HCT116 (cell line): Measurements from ENCODE around the gene ELFN1. TPM values are rescaled to one million over a fixed set of nuclear protein-coding genes. Genes with fewer than 3 reads are reported as not detected.

Source experiments
- ATAC-seq: fragments of 200-7000 bp; cut with Tn5 transposase; 2 replicates; pipeline ENCODE4 v1.9.1; 2020; ENCODE audit warnings: mild to moderate bottlenecking, moderate library complexity
- BruUV-seq: library from RNA; stranded (reverse); fragments of 400-500 nt; replicated peaks from 2 replicates; lab custom pipeline; 2021; lab: Mats Ljungman, UMichigan
- CTCF ChIA-PET: fragments of 300-600 bp; sonication (Branson Sonifier 250); formaldehyde crosslinking; loops from one replicate; lab custom pipeline; 2021; ENCODE audit warnings: antibody characterized with exemption; lab: Charles Lee
- POLR2A ChIA-PET: fragments of 300-600, 350-600 bp; sonication (Branson Sonifier 250); formaldehyde crosslinking; loops from one replicate; lab custom pipeline; 2021; ENCODE audit warnings: antibody characterized with exemption; lab: Charles Lee
- RAD21 ChIA-PET, 2 experiments: fragments of 300-600 bp; sonication (Branson Sonifier 250); formaldehyde crosslinking; loops; one replicate each; lab custom pipeline; 2023; ENCODE audit warnings: low total read pairs in 2 of 2; ENCODE audit not compliant: uncharacterized antibody in 2 of 2, unreplicated experiment in 2 of 2, low non-redundant PET in 1 of 2; lab: Charles Lee
- DNase-seq: peaks from one replicate; pipeline ENCODE4 v3.0.0-alpha.2; 2010; ENCODE audit warnings: low read depth, low spot score
- H2AFZ ChIP-seq: fragments of 200-600 bp; shearing (Covaris generic), sonication (generic); 2 replicates; pipeline ENCODE4 v1.6.1; 2017; ENCODE audit warnings: low read depth, mixed run types, mixed read lengths, antibody characterized with exemption, low read length; ENCODE audit not compliant: poor library complexity, severe bottlenecking
- H3K27ac ChIP-seq: 2 replicates; pipeline ENCODE4 v1.5.1; 2012; ENCODE audit warnings: low read depth, low read length
- H3K27me3 ChIP-seq: fragments of 200-600 bp; sonication (generic); 2 replicates; pipeline ENCODE4 v1.6.1; 2016; ENCODE audit warnings: mixed run types, low read length, mixed read lengths; ENCODE audit not compliant: insufficient read depth
- H3K36me3 ChIP-seq, 2 experiments: fragments of 200-500 bp in 1 of 2; fragments of 200-600 bp in 1 of 2; sonication (Bioruptor generic) in 1 of 2; sonication (generic) in 1 of 2; 2 replicates each; pipeline versions ENCODE4 v1.5.1 to v1.6.1; 2014 to 2016; ENCODE audit warnings: low read length in 2 of 2, inconsistent platforms in 1 of 2, mixed read lengths in 1 of 2, mixed run types in 1 of 2; ENCODE audit not compliant: insufficient read depth in 2 of 2, control insufficient read depth in 1 of 2
- H3K4me1 ChIP-seq, 2 experiments: fragments of 200-600 bp in 1 of 2; sonication (generic) in 1 of 2; 2 replicates each; pipeline versions ENCODE4 v1.5.1 to v1.6.1; 2012 to 2017; ENCODE audit warnings: low read length in 2 of 2, inconsistent platforms in 1 of 2, mild to moderate bottlenecking in 1 of 2, mixed read lengths in 1 of 2, mixed run types in 1 of 2, moderate library complexity in 1 of 2; ENCODE audit not compliant: insufficient read depth in 2 of 2, control insufficient read depth in 1 of 2
- H3K4me2 ChIP-seq: fragments of 200-600 bp; sonication (generic); 2 replicates; pipeline ENCODE4 v1.6.1; 2017; ENCODE audit warnings: mixed run types, low read length, mixed read lengths
- H3K4me3 ChIP-seq, 2 experiments: fragments of 200-600 bp in 1 of 2; sonication (generic) in 1 of 2; replicated peaks in 1 of 2; 2 replicates each; pipeline ENCODE4 v1.5.1; 2011 to 2016; ENCODE audit warnings: low read length in 2 of 2, control low read depth in 1 of 2, low read depth in 1 of 2, mild to moderate bottlenecking in 1 of 2, mixed read lengths in 1 of 2, mixed run types in 1 of 2
- H3K79me2 ChIP-seq: fragments of 200-600 bp; sonication (generic); 2 replicates; pipeline ENCODE4 v1.6.1; 2017; ENCODE audit warnings: mild to moderate bottlenecking, mixed run types, low read length, moderate library complexity, mixed read lengths; ENCODE audit not compliant: insufficient read depth
- H3K9ac ChIP-seq: fragments of 200-600 bp; sonication (generic); 2 replicates; pipeline ENCODE4 v1.6.1; 2016; ENCODE audit warnings: low read length, mixed read lengths
- H3K9me2 ChIP-seq: fragments of 200-600 bp; sonication (generic), shearing (Covaris generic); 2 replicates; pipeline ENCODE4 v1.6.1; 2017; ENCODE audit warnings: mixed run types, mild to moderate bottlenecking, moderate library complexity; ENCODE audit not compliant: insufficient read depth
- H3K9me3 ChIP-seq, 2 experiments: fragments of 200-500 bp in 1 of 2; fragments of 200-600 bp in 1 of 2; sonication (Bioruptor generic) in 1 of 2; sonication (generic) in 1 of 2; 2 replicates each; pipeline ENCODE4 v1.6.1; 2014 to 2017; ENCODE audit warnings: low read length in 2 of 2, mixed read lengths in 2 of 2, inconsistent platforms in 1 of 2, low read depth in 1 of 2, mild to moderate bottlenecking in 1 of 2, mixed run types in 1 of 2, moderate library complexity in 1 of 2; ENCODE audit not compliant: control insufficient read depth in 1 of 2, insufficient read depth in 1 of 2
- H4K20me1 ChIP-seq: fragments of 200-600 bp; sonication (generic), shearing (Covaris generic); 2 replicates; pipeline ENCODE4 v1.6.1; 2017; ENCODE audit warnings: mixed run types, mild to moderate bottlenecking, moderate library complexity; ENCODE audit not compliant: insufficient read depth
- CBX3 ChIP-seq: IDR thresholded peaks from 2 replicates; pipeline ENCODE4 v1.6.1; 2012; ENCODE audit warnings: low read depth
- EZH2 ChIP-seq: fragments of 200-600 bp; sonication (generic); IDR thresholded peaks from 2 replicates; pipeline ENCODE4 v1.6.1; 2017; ENCODE audit warnings: antibody characterized with exemption, mixed run types
- EZH2phosphoT487 ChIP-seq: fragments of 200-600 bp; IDR thresholded peaks from 2 replicates; pipeline ENCODE4 v1.6.1; 2018; ENCODE audit warnings: antibody characterized with exemption, borderline replicate concordance
- POLR2A ChIP-seq: IDR thresholded peaks from 2 replicates; pipeline ENCODE4 v1.7.0; 2011; ENCODE audit warnings: borderline replicate concordance; ENCODE audit not compliant: insufficient read depth, insufficient read length; ENCODE audit errors: extremely low read depth
- REST ChIP-seq: IDR thresholded peaks from 2 replicates; pipeline ENCODE4 v1.6.1; 2012; ENCODE audit warnings: low read depth
- intact Hi-C: fragments of 100-400 bp; cut with micrococcal nuclease; formaldehyde crosslinking; loops from 2 replicates; pipeline ENCODE4 v1.10.0; 2022
- total RNA-seq: library from RNA; stranded (reverse); gene quantifications from one replicate; pipeline ENCODE4 v1.2.1, GENCODE V29; 2021; ENCODE audit not compliant: unreplicated experiment

The ELFN1 gene
- total RNA-seq, 1 experiment from 2014 or later = 4.4 TPM

GRCh38 chr7:1667566-1668395 lies 2.3 kb upstream of the ELFN1 start:
- no peak for TF ChIP-seq EZH2phosphoT487
- no peak for TF ChIP-seq REST
- TF ChIP-seq POLR2A = no peak
- TF ChIP-seq EZH2 = no peak
- no peak for TF ChIP-seq CBX3
- TF ChIP-seq, all 23 proteins: peak for 0
- Histone ChIP-seq H3K9me2 (no peaks in the 10 kb centered on the region), H3K9me3 (no peaks in the 10 kb centered on the region), H3K36me3 (no peaks in the 10 kb centered on the region), H3K9ac (no peak overlapping the region), H2AFZ (no peak overlapping the region), H3K79me2 (no peaks in the 10 kb centered on the region), H3K4me3 (no peak overlapping the region), H3K27ac (no peak overlapping the region), H4K20me1 (no peaks in the 10 kb centered on the region), H3K4me1 (peaks cover 0 to 11% of the 10 kb centered on the region in 2 experiments; a peak in 1 of 4 replicates), H3K27me3 (no peaks in the 10 kb centered on the region), H3K4me2 (no peak overlapping the region)
- ChIA-PET POLR2A (no interaction called here), CTCF (no interaction called here), RAD21 (no interaction called here)
- DNase-seq (no peak), ATAC-seq (no peak)
- intact Hi-C loops = no loop called here
- BruUV-seq = no TSS peak
